Measurements from ENCODE around the gene LRRC70.

Gene LRRC70

GRCh38 chr5:62572918-62573514 is 5.6 kb upstream of the LRRC70 start:
- DNase-seq (ENCODE audit: extremely low read depth in 1 of 2, low read depth in 1 of 2) = no peak

DNA sequence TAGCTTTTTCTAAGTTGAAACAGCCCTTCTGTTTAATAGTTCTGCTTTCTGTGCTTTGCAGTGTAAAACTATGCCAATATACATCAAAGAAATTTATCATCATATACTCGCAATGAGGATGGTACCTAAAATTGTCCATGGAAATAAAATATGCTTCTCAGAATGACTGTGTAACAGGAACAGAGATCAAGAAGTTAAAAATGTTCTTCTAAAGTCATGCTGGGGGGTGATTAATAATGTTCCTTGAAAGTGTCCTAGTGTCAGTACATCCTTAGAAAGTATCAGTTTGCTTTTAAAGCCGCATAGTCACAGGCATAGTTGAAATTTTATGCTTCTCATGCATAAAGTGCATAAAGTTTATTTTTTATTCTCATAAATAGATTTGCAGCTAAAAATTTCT is 4.0 kb upstream of the LRRC70 start:
- DNase-seq (ENCODE audit: extremely low read depth in 1 of 2, low read depth in 1 of 2) = no peak

- DNase-seq (ENCODE audit: extremely low read depth in 1 of 2, low read depth in 1 of 2) = no peak
Observed at GRCh38 chr5:62575066-62575465, 3.6 kb upstream of the LRRC70 start.

- no peak for DNase-seq (ENCODE audit: extremely low read depth in 1 of 2, low read depth in 1 of 2)
Observed at GRCh38 chr5:62575489-62575888, 3.1 kb upstream of the LRRC70 start.

GRCh38 chr5:62576570-62577170 is 1.9 kb upstream of the LRRC70 start:
- no peak for DNase-seq (ENCODE audit: extremely low read depth in 1 of 2, low read depth in 1 of 2)

GRCh38 chr5:62577488-62577887 is 1.1 kb upstream of the LRRC70 start:
- DNase-seq (ENCODE audit: extremely low read depth in 1 of 2, low read depth in 1 of 2) = no peak

DNA sequence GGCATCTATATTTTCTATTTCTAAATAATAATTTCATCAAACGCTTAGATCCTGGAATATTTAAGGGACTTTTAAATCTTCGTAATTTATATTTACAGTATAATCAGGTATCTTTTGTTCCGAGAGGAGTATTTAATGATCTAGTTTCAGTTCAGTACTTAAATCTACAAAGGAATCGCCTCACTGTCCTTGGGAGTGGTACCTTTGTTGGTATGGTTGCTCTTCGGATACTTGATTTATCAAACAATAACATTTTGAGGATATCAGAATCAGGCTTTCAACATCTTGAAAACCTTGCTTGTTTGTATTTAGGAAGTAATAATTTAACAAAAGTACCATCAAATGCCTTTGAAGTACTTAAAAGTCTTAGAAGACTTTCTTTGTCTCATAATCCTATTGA is 1.1 kb downstream of the LRRC70 start:
- DNase-seq (ENCODE audit: extremely low read depth in 1 of 2, low read depth in 1 of 2) = no peak

DNA sequence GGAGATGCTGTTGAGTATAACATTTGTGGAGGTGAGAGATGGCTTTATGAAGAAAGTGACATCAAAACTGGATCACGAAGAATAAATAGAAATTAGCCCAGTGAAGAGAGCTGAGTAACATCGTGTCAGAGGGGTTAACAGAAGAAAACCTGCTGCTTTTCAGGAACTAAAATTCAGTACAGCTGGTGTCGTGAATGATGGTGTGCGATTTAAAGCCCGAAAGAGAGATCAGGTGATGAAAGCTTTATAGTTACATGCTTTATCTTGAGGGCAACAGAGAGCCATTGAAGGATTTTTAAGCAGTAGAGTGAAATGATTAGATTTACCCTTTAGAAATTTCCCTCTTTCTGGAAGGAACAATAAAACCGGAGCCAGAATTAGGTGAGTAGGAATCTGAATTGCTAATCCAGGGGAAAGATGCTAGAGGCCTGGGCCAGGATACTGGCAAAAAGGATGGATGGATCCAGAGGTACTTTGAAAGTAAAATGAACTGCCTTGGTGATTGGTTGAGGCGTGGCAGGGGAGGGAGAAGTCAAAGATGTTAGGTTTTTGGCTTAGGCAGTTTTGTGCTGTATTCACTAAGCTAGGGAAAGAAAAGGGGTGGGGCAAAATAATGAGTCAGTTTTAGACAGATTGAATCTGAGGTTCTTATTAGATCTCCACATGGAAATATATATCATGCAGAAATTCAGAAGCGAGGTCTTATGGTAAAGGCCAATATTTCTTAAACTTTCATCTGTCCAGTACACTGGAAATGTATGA is 3.4 kb downstream of the LRRC70 start:
- no peak for DNase-seq (ENCODE audit: extremely low read depth in 1 of 2, low read depth in 1 of 2)

- DNase-seq (ENCODE audit: extremely low read depth in 1 of 2, low read depth in 1 of 2) = no peak
Observed at GRCh38 chr5:62584391-62584790, 5.8 kb downstream of the LRRC70 start.

DNA sequence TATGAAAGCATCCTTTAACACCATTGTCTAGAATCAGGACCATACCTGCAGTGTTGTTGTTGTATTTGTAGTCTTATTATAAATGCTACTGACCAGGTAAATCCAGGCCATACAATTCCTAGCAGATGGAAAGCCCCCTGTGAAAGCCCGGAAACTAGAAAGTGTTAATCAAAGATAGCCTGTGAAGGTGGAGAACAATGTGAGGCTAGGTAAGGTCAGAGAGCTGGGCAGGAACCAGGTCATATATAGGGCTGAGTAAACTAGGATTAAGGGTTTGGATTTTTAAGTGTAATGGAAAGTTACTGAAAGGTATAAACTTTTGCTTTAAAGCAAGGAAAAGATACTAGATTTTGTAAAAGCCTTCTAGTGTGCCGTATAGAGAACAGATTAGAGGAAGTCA is 6.7 kb downstream of the LRRC70 start:
- DNase-seq (ENCODE audit: extremely low read depth in 1 of 2, low read depth in 1 of 2) = no peak

- no peak for DNase-seq (ENCODE audit: extremely low read depth in 1 of 2, low read depth in 1 of 2)
Observed at GRCh38 chr5:62585751-62586150, 7.1 kb downstream of the LRRC70 start.

DNA sequence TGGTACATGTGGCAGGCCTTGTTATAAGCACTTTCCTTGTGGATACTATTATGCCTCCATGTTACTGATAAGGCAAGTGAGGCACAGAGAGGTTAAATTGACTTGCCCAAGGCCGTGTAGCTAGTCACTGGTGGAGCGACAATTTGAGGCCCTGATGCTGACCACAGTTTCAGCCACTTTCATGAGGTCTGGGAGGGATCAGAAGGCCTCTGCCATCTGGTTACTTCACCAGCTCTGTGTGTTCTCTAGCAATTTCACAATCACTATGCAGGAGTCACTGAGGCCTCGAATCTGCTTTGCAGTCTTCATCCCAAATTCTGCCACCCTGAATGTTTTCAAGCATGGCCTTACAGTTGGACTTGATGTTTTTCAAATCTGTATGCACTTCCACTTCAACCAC is 9.1 kb downstream of the LRRC70 start:
- DNase-seq (ENCODE audit: extremely low read depth in 1 of 2, low read depth in 1 of 2) = no peak

DNA sequence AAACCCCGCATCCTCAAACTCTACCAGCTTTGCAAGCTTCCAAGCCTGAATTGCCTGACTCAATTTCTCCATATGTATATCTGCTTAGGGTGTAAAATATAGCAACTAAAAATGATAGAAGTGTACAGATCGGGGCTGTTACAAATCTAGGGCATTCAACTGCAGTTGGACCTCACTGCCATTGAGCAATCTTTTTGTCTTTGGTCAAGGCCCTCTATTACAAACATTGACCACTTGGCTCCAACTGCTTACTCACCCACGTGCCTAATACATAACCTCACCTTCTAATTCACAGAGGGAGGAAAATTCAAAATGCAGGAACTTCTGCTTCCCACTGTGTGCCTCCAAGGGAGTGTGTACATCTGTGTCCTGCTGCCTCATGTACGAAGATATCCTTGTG is 10.0 kb downstream of the LRRC70 start:
- no peak for DNase-seq (ENCODE audit: extremely low read depth in 1 of 2, low read depth in 1 of 2)

DNA sequence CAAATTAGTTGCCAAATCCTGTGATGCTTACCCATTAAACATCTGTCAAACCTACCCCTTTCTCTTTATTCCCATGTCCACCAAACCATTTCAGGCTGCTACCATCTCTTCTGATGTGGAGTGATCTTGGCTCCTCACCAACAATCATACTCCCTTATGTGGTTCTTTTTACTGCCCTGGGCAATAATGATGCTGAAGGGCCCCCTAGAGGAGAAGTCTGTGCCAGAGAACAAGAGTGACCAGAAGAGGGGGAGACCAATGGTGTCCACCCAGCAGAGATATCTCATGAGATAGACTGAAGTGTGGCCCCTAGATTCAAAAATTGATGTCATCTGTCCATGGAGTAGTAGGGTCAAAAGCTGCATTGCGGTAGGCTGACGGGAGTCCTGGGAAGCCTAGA is 10.9 kb downstream of the LRRC70 start:
- DNase-seq (ENCODE audit: extremely low read depth in 1 of 2, low read depth in 1 of 2) = no peak

GRCh38 chr5:62590387-62590786 is 11.8 kb downstream of the LRRC70 start:
- DNase-seq (ENCODE audit: extremely low read depth in 1 of 2, low read depth in 1 of 2) = no peak

GRCh38 chr5:62592558-62592957 is 13.9 kb downstream of the LRRC70 start:
- no peak for DNase-seq (ENCODE audit: extremely low read depth in 1 of 2, low read depth in 1 of 2)

- DNase-seq (ENCODE audit: extremely low read depth in 1 of 2, low read depth in 1 of 2) = no peak
Observed at GRCh38 chr5:62593331-62593730, 14.7 kb downstream of the LRRC70 start.

- DNase-seq (ENCODE audit: extremely low read depth in 1 of 2, low read depth in 1 of 2) = no peak
Observed at GRCh38 chr5:62594364-62594984, 15.9 kb downstream of the LRRC70 start.

GRCh38 chr5:62596096-62596495 is 17.5 kb downstream of the LRRC70 start:
- DNase-seq (ENCODE audit: extremely low read depth in 1 of 2, low read depth in 1 of 2) = no peak

- DNase-seq (ENCODE audit: extremely low read depth in 1 of 2, low read depth in 1 of 2) = no peak
Observed at GRCh38 chr5:62596691-62597090, 18.1 kb downstream of the LRRC70 start.

GRCh38 chr5:62597314-62597713 is 18.7 kb downstream of the LRRC70 start:
- DNase-seq (ENCODE audit: extremely low read depth in 1 of 2, low read depth in 1 of 2) = no peak
